IPS-20b (cell line): Measurements from ENCODE around the gene OR4M2.
"Not testable (repeated sequence)": the region's sequence is repeated elsewhere in the genome, so short reads cannot be mapped to it uniquely, and the experiment has no call there.

ENCODE experiments used
- H3K27ac ChIP-seq: one replicate; pipeline ENCODE4 v1.5.1; 2013; ENCODE audit warnings: low read length
- H3K27me3 ChIP-seq: 2 replicates; pipeline ENCODE4 v1.6.1; 2013; ENCODE audit warnings: mild to moderate bottlenecking, low read length, inconsistent platforms; ENCODE audit not compliant: insufficient read depth
- H3K36me3 ChIP-seq: 2 replicates; pipeline ENCODE4 v1.6.1; 2013; ENCODE audit warnings: low read depth, mild to moderate bottlenecking, inconsistent platforms, low read length, moderate library complexity; ENCODE audit not compliant: insufficient read depth
- H3K4me1 ChIP-seq: 2 replicates; pipeline ENCODE4 v1.6.1; 2013; ENCODE audit warnings: mild to moderate bottlenecking, control low read depth, inconsistent platforms, low read length, moderate library complexity; ENCODE audit not compliant: insufficient read depth
- H3K4me3 ChIP-seq: 2 replicates; pipeline ENCODE4 v1.5.1; 2013; ENCODE audit warnings: mild to moderate bottlenecking, low read length, inconsistent platforms
- H3K9ac ChIP-seq: 2 replicates; pipeline ENCODE4 v1.6.1; 2013; ENCODE audit warnings: low read depth, mild to moderate bottlenecking, inconsistent platforms, low read length, moderate library complexity
- H3K9me3 ChIP-seq: 2 replicates; pipeline ENCODE4 v1.6.1; 2013; ENCODE audit warnings: mild to moderate bottlenecking, low read depth, low read length, inconsistent platforms; ENCODE audit not compliant: insufficient read depth

Gene OR4M2

GRCh38 chr15:22080227-22080626 lies at the start of gene OR4M2:
Gene OR4M2, plus strand, starts transcription at chr15:22080527. Its CDS starts 98 bp downstream, at chr15:22080625.
- not testable (repeated sequence) for H3K36me3 ChIP-seq, H3K27me3 ChIP-seq, H3K9ac ChIP-seq, H3K4me1 ChIP-seq, H3K27ac ChIP-seq, H3K4me3 ChIP-seq, H3K9me3 ChIP-seq

GRCh38 chr15:22069267-22069666 lies 11.1 kb upstream of the OR4M2 start:
- not testable (repeated sequence) for H3K4me3 ChIP-seq, H3K4me1 ChIP-seq, H3K27me3 ChIP-seq, H3K27ac ChIP-seq, H3K9me3 ChIP-seq, H3K9ac ChIP-seq, H3K36me3 ChIP-seq

- H3K9me3 ChIP-seq, H3K36me3 ChIP-seq, H3K4me1 ChIP-seq, H3K4me3 ChIP-seq, H3K27me3 ChIP-seq, H3K9ac ChIP-seq, H3K27ac ChIP-seq: not testable (repeated sequence)
These were observed 1.1 kb downstream of the OR4M2 start for GRCh38 chr15:22081386-22081785.

GRCh38 chr15:22098616-22099253 lies 18.4 kb downstream of the OR4M2 start:
- H3K27me3 ChIP-seq, H3K4me3 ChIP-seq, H3K4me1 ChIP-seq, H3K27ac ChIP-seq, H3K9ac ChIP-seq, H3K9me3 ChIP-seq, H3K36me3 ChIP-seq: not testable (repeated sequence)

GRCh38 chr15:22099289-22099891 lies 19.1 kb downstream of the OR4M2 start:
- H3K27ac ChIP-seq, H3K4me3 ChIP-seq, H3K36me3 ChIP-seq, H3K9ac ChIP-seq, H3K4me1 ChIP-seq, H3K9me3 ChIP-seq, H3K27me3 ChIP-seq: not testable (repeated sequence)

GRCh38 chr15:22122033-22122432 lies 41.7 kb downstream of the OR4M2 start:
- not testable (repeated sequence) for H3K4me3 ChIP-seq, H3K36me3 ChIP-seq, H3K9ac ChIP-seq, H3K9me3 ChIP-seq, H3K4me1 ChIP-seq, H3K27me3 ChIP-seq, H3K27ac ChIP-seq
